H1 (cell line): ENCODE results near the gene SMARCA1. TPM values are rescaled to one million over a fixed set of nuclear protein-coding genes. Genes with fewer than 3 reads are reported as not detected.

Experiments
- CTCF ChIA-PET: fragments of 300-600 bp; sonication (Branson Sonifier 250); formaldehyde crosslinking; loops from one replicate; lab custom pipeline; 2021; ENCODE audit not compliant: partially characterized antibody; lab: Charles Lee
- POLR2A ChIA-PET: fragments of 300-600 bp; sonication (Branson Sonifier 250); formaldehyde crosslinking; loops from one replicate; lab custom pipeline; 2021; ENCODE audit warnings: inconsistent platforms; ENCODE audit not compliant: partially characterized antibody; lab: Charles Lee
- DNase-seq, 2 experiments: peaks; one replicate each; pipeline versions ENCODE4 v3.0.0 to v3.0.0-alpha.2; 2010 to 2022; ENCODE audit warnings: low spot score in 2 of 2, low read depth in 1 of 2, mixed read lengths in 1 of 2
- FAIRE-seq: peaks from 2 replicates; lab custom pipeline; 2011; peaks lifted over from hg19 to GRCh38; lab: Jason Lieb, UNC
- H2AFZ ChIP-seq: 2 replicates; pipeline ENCODE4 v1.8.1; 2012; ENCODE audit warnings: low read length, inconsistent platforms
- H2AK5ac ChIP-seq: 2 replicates; pipeline ENCODE4 v1.6.1; 2013; ENCODE audit warnings: low read depth, low read length
- H2BK120ac ChIP-seq: replicated peaks from 2 replicates; pipeline ENCODE3; 2013; ENCODE audit warnings: low read depth, low read length, inconsistent platforms
- H2BK12ac ChIP-seq: 2 replicates; pipeline ENCODE4 v1.6.1; 2013; ENCODE audit warnings: low read depth, low read length
- H2BK15ac ChIP-seq: 2 replicates; pipeline ENCODE4 v1.6.1; 2013; ENCODE audit warnings: low read length
- H2BK20ac ChIP-seq: 2 replicates; pipeline ENCODE4 v1.6.1; 2013; ENCODE audit warnings: low read length
- H2BK5ac ChIP-seq: 2 replicates; pipeline ENCODE4 v1.6.1; 2013; ENCODE audit warnings: low read depth, low read length
- H3K14ac ChIP-seq: 2 replicates; pipeline ENCODE4 v1.6.1; 2013; ENCODE audit warnings: inconsistent platforms; ENCODE audit not compliant: insufficient read length
- H3K18ac ChIP-seq: 2 replicates; pipeline ENCODE4 v1.6.1; 2013; ENCODE audit warnings: low read length; ENCODE audit errors: extremely low read depth
- H3K23ac ChIP-seq: 2 replicates; pipeline ENCODE4 v1.6.1; 2013; ENCODE audit warnings: inconsistent platforms; ENCODE audit not compliant: insufficient read length
- H3K23me2 ChIP-seq: 2 replicates; pipeline ENCODE4 v1.6.1; 2013; ENCODE audit warnings: low read depth, low read length
- H3K27ac ChIP-seq: 2 replicates; pipeline ENCODE4 v1.6.1; 2011; ENCODE audit warnings: low read depth, low read length, inconsistent platforms
- H3K27me3 ChIP-seq, 4 experiments: replicated peaks in 1 of 4; 1 replicate in 1 of 4; 2 replicates in 3 of 4; pipeline versions ENCODE4 v1.6.1 to v1.8.1; 2011 to 2013; ENCODE audit warnings: low read length in 3 of 4, mild to moderate bottlenecking in 3 of 4, inconsistent platforms in 2 of 4, mixed read lengths in 2 of 4, moderate library complexity in 1 of 4; ENCODE audit not compliant: control insufficient read depth in 3 of 4, insufficient read depth in 3 of 4; ENCODE audit errors: extremely low read depth in 1 of 4
- H3K36me3 ChIP-seq, 4 experiments: 2 replicates each; pipeline versions ENCODE4 v1.6.1 to v1.8.1; 2011 to 2013; ENCODE audit warnings: mild to moderate bottlenecking in 4 of 4, low read length in 3 of 4, moderate library complexity in 2 of 4, control low read depth in 1 of 4, inconsistent platforms in 1 of 4; ENCODE audit not compliant: insufficient read depth in 4 of 4, control insufficient read depth in 2 of 4
- H3K4ac ChIP-seq: replicated peaks from 2 replicates; pipeline ENCODE3; 2013; ENCODE audit warnings: low read length, low read depth, mixed read lengths, inconsistent platforms; ENCODE audit not compliant: insufficient read length
- H3K4me1 ChIP-seq, 4 experiments: replicated peaks in 1 of 4; 1 replicate in 1 of 4; 2 replicates in 3 of 4; pipeline versions ENCODE4 v1.6.1 to v1.8.1; 2011 to 2013; ENCODE audit warnings: low read length in 3 of 4, inconsistent platforms in 2 of 4, mixed read lengths in 1 of 4; ENCODE audit not compliant: insufficient read depth in 4 of 4, control insufficient read depth in 3 of 4
- H3K4me2 ChIP-seq, 2 experiments: 2 replicates each; pipeline versions ENCODE4 v1.6.1 to v1.8.1; 2011 to 2013; ENCODE audit warnings: low read depth in 2 of 2, low read length in 2 of 2, control low read depth in 1 of 2, inconsistent platforms in 1 of 2, mild to moderate bottlenecking in 1 of 2; ENCODE audit not compliant: insufficient read depth in 1 of 2
- H3K4me3 ChIP-seq, 4 experiments: fragments of 200-600, 300-600 bp in 1 of 4; sonication (generic), shearing (Covaris generic), sonication (Bioruptor Twin) in 1 of 4; 2 replicates each; pipeline versions ENCODE4 v1.5.1 to v1.8.1; 2011 to 2016; ENCODE audit warnings: low read length in 4 of 4, low read depth in 3 of 4, control low read depth in 2 of 4, inconsistent platforms in 2 of 4, mild to moderate bottlenecking in 2 of 4, mixed read lengths in 1 of 4, moderate library complexity in 1 of 4; ENCODE audit not compliant: insufficient read depth in 2 of 4; ENCODE audit errors: extremely low read depth in 1 of 4
- H3K56ac ChIP-seq: replicated peaks from 2 replicates; pipeline ENCODE3; 2013; ENCODE audit warnings: low read depth, mild to moderate bottlenecking, mixed read lengths, low read length, inconsistent platforms; ENCODE audit not compliant: insufficient read length
- H3K79me1 ChIP-seq: 2 replicates; pipeline ENCODE4 v1.6.1; 2013; ENCODE audit warnings: low read depth, low read length, control low read depth
- H3K79me2 ChIP-seq, 2 experiments: 2 replicates each; pipeline versions ENCODE4 v1.6.1 to v1.8.1; 2012 to 2013; ENCODE audit warnings: low read length in 2 of 2, mild to moderate bottlenecking in 2 of 2, inconsistent platforms in 1 of 2; ENCODE audit not compliant: insufficient read depth in 2 of 2, control insufficient read depth in 1 of 2
- H3K9ac ChIP-seq, 4 experiments: replicated peaks in 1 of 4; 1 replicate in 1 of 4; 2 replicates in 3 of 4; pipeline versions ENCODE4 v1.6.1 to v1.8.1; 2011 to 2013; ENCODE audit warnings: low read depth in 3 of 4, low read length in 3 of 4, control low read depth in 2 of 4, mild to moderate bottlenecking in 2 of 4, moderate library complexity in 2 of 4, inconsistent platforms in 1 of 4; ENCODE audit errors: extremely low read depth in 1 of 4
- H3K9me3 ChIP-seq, 2 experiments: 2 replicates each; pipeline versions ENCODE4 v1.6.1 to v1.8.1; 2012 to 2013; ENCODE audit warnings: mild to moderate bottlenecking in 2 of 2, moderate library complexity in 2 of 2, control low read depth in 1 of 2, inconsistent platforms in 1 of 2, low read depth in 1 of 2, low read length in 1 of 2, mixed read lengths in 1 of 2; ENCODE audit not compliant: insufficient read depth in 2 of 2
- H4K20me1 ChIP-seq, 2 experiments: replicated peaks in 1 of 2; 2 replicates each; pipeline versions ENCODE3 to v1.8.1; 2011 to 2013; ENCODE audit warnings: inconsistent platforms in 2 of 2, low read length in 2 of 2, mild to moderate bottlenecking in 1 of 2; ENCODE audit not compliant: insufficient read depth in 2 of 2, control insufficient read depth in 1 of 2
- H4K5ac ChIP-seq: 2 replicates; pipeline ENCODE4 v1.6.1; 2013; ENCODE audit warnings: low read length, low read depth, mixed read lengths, inconsistent platforms; ENCODE audit not compliant: insufficient read length
- H4K8ac ChIP-seq: 2 replicates; pipeline ENCODE4 v1.8.0; 2013; ENCODE audit warnings: mild to moderate bottlenecking, moderate library complexity, low read length, inconsistent platforms; ENCODE audit not compliant: insufficient read depth; ENCODE audit errors: extremely low read depth
- H4K91ac ChIP-seq: replicated peaks from 2 replicates; pipeline ENCODE3; 2013; ENCODE audit warnings: low read length, mixed read lengths, inconsistent platforms; ENCODE audit not compliant: insufficient read length
- EP300 ChIP-seq, 2 experiments: IDR thresholded peaks; 1 replicate in 1 of 2; 2 replicates in 1 of 2; pipeline ENCODE4 v1.6.1; 2011 to 2012; ENCODE audit warnings: low read depth in 2 of 2, low read length in 2 of 2, mild to moderate bottlenecking in 2 of 2, borderline replicate concordance in 1 of 2, inconsistent platforms in 1 of 2, moderate library complexity in 1 of 2
- FOSL1 ChIP-seq: IDR thresholded peaks from 2 replicates; pipeline ENCODE4 v1.6.1; 2011; ENCODE audit warnings: mild to moderate bottlenecking, low read depth, low read length, moderate library complexity; ENCODE audit not compliant: insufficient read depth
- HDAC2 ChIP-seq, 2 experiments: fragments of 300-600 bp in 1 of 2; sonication (generic) in 1 of 2; IDR thresholded peaks; 2 replicates each; pipeline ENCODE4 v1.6.1; 2011 to 2012; ENCODE audit warnings: low read depth in 2 of 2, low read length in 2 of 2, mild to moderate bottlenecking in 2 of 2, moderate library complexity in 2 of 2, borderline replicate concordance in 1 of 2, inconsistent platforms in 1 of 2
- KDM4A ChIP-seq: IDR thresholded peaks from one replicate; pipeline ENCODE4 v1.7.1; 2012; ENCODE audit warnings: low read depth, mild to moderate bottlenecking, moderate library complexity, low read length, inconsistent platforms; ENCODE audit not compliant: severe bottlenecking
- NRF1 ChIP-seq: IDR thresholded peaks from 2 replicates; pipeline ENCODE4 v1.6.1; 2011; ENCODE audit warnings: mild to moderate bottlenecking, low read depth, low read length, improper control_type of control experiment
- POU5F1 ChIP-seq: IDR thresholded peaks from 2 replicates; pipeline ENCODE4 v1.6.1; 2011; ENCODE audit warnings: low read depth, mild to moderate bottlenecking, low read length, moderate library complexity
- RAD21 ChIP-seq, 2 experiments: IDR thresholded peaks in 1 of 2; conservative IDR thresholded peaks in 1 of 2; 2 replicates each; pipeline ENCODE4 v1.6.1; 2011; ENCODE audit warnings: low read depth in 2 of 2, low read length in 2 of 2, improper control_type of control experiment in 1 of 2, inconsistent platforms in 1 of 2, mild to moderate bottlenecking in 1 of 2, moderate library complexity in 1 of 2
- RBBP5 ChIP-seq: IDR thresholded peaks from 2 replicates; pipeline ENCODE4 v1.7.1; 2012; ENCODE audit warnings: low read depth, mild to moderate bottlenecking, inconsistent platforms, low read length, moderate library complexity, borderline replicate concordance
- RFX5 ChIP-seq: IDR thresholded peaks from 2 replicates; pipeline ENCODE4 v1.6.1; 2011; ENCODE audit warnings: low read depth, low read length, improper control_type of control experiment, borderline replicate concordance
- SIRT6 ChIP-seq: IDR thresholded peaks from one replicate; pipeline ENCODE4 v1.7.1; 2012; ENCODE audit warnings: low read length, inconsistent platforms
- SIX5 ChIP-seq: IDR thresholded peaks from 2 replicates; pipeline ENCODE4 v1.6.1; 2011; ENCODE audit warnings: mild to moderate bottlenecking, low read depth, low read length
- SRF ChIP-seq: IDR thresholded peaks from 2 replicates; pipeline ENCODE4 v1.6.1; 2011; ENCODE audit warnings: mild to moderate bottlenecking, low read depth, low read length, moderate library complexity
- SUZ12 ChIP-seq: fragments of 200-600 bp; sonication (generic); IDR thresholded peaks from 2 replicates; pipeline ENCODE4 v1.6.1; 2012; ENCODE audit warnings: mild to moderate bottlenecking, inconsistent platforms, low read length, moderate library complexity, mixed read lengths
- WGBS, 2 experiments: shearing (Covaris generic) in 1 of 2; methylation state at CpG; one replicate each; pipeline versions ENCODE4 v1.1.6 to v1.1.7; 2013 to 2015; ENCODE audit warnings: low lambda C conversion rate in 2 of 2, mixed read lengths in 2 of 2, inconsistent platforms in 1 of 2, low coverage in 1 of 2, missing lambda C conversion rate in 1 of 2; ENCODE audit not compliant: insufficient replicate concordance in 2 of 2, insufficient coverage in 1 of 2, insufficient read length in 1 of 2; ENCODE audit errors: extremely low coverage in 1 of 2, missing lambda C conversion rate in 1 of 2; 5-methylcytosine and 5-hydroxymethylcytosine counted together
- polyA plus RNA-seq, 7 experiments: library from polyadenylated mRNA; depleted of rRNA in 3 of 7; stranded (reverse) in 5 of 7; unstranded in 2 of 7; fragments of >200 nt in 5 of 7; fragments of 200-250 nt in 2 of 7; gene quantifications; 1 replicate in 5 of 7; 2 replicates in 1 of 7; 4 replicates in 1 of 7; pipeline versions ENCODE4 v1.2.1 to v1.2.3, GENCODE V29; 2011 to 2013; ENCODE audit warnings: missing spikeins in 2 of 7, mixed read lengths in 2 of 7
- total RNA-seq: library from RNA; stranded (reverse); fragmentation: NEBNext Ultra II Directional; extraction: Animal tissue kit (Norgen Biotek cat#: 25700); gene quantifications from 2 replicates; pipeline ENCODE4 v1.2.1, GENCODE V29; 2021
- TF ChIP-seq, protein P1 (sequence below): IDR thresholded peaks from 2 replicates; pipeline ENCODE4 v1.6.1; 2012; ENCODE audit warnings: inconsistent platforms

SMARCA1 gene
- total and polyA plus RNA-seq, 2 of the 8 experiments (the other 6 are each of a cell fraction or from before 2014, with no cell fraction given), result 13.1 to 54.4 TPM

- Histone ChIP-seq H4K5ac (no peak overlapping the region), H3K9me3 (no peaks in the 10 kb centered on the region), H2BK12ac (no peak overlapping the region), H3K18ac (no peak overlapping the region), H3K79me1 (no peaks in the 10 kb centered on the region), H2BK20ac (no peak overlapping the region), H3K4me3 (no peak overlapping the region), H2BK5ac (no peak overlapping the region), H3K23me2 (no peaks in the 10 kb centered on the region), H3K4me1 (no peaks in the 10 kb centered on the region; a peak in 1 of 7 replicates), H3K4me2 (no peak overlapping the region), H2AK5ac (no peak overlapping the region), H3K36me3 (no peaks in the 10 kb centered on the region), H4K20me1 (no peaks in the 10 kb centered on the region), H3K9ac (no peak overlapping the region), H4K91ac (no peak overlapping the region), H3K23ac (no peak overlapping the region), H2AFZ (no peak overlapping the region), H2BK120ac (no peak overlapping the region), H3K4ac (no peak overlapping the region), H2BK15ac (no peak overlapping the region), H4K8ac (no peak overlapping the region), H3K27me3 (no peaks in the 10 kb centered on the region), H3K56ac (no peak overlapping the region), H3K79me2 (peaks cover 3 to 13% of the 10 kb centered on the region in 2 experiments; a peak in 3 of 4 replicates), H3K14ac (no peak overlapping the region), H3K27ac (no peak overlapping the region)
- WGBS, 2 experiments, result 90% methylated on average over 3 of the region's 3 CpGs; no CpG with 5 or more reads in 1 of the 2 experiments
- ChIA-PET CTCF (interaction anchor here (1.5 kb wide), 1 partner anchor 9 kb away, joined by 3 read pairs; no protein-coding TSS in a partner anchor), POLR2A (no interaction called here)
- DNase-seq (no peak), FAIRE-seq (no peak)
- no peak for TF ChIP-seq RFX5
- no peak for TF ChIP-seq RBBP5
- TF ChIP-seq NRF1, result no peak
- TF ChIP-seq SRF, result no peak
- no peak for TF ChIP-seq POU5F1
- no peak for TF ChIP-seq RAD21 (IDR thresholded peaks at IDR 0.05 in 1 of 2, conservative IDR thresholded peaks at IDR 0.05 in 1 of 2; ENCODE audit: low read depth in 2 of 2, low read length in 2 of 2)
- no peak for TF ChIP-seq SUZ12
- no peak for TF ChIP-seq HDAC2 (IDR thresholded peaks at IDR 0.05; ENCODE audit: borderline replicate concordance in 1 of 2, low read depth in 2 of 2, low read length in 2 of 2)
- TF ChIP-seq EP300 (IDR thresholded peaks at IDR 0.05; ENCODE audit: borderline replicate concordance in 1 of 2, low read depth in 2 of 2, low read length in 2 of 2), result no peak
- TF ChIP-seq FOSL1, result no peak
- no peak for TF ChIP-seq SIX5
- TF ChIP-seq, protein P1, sequence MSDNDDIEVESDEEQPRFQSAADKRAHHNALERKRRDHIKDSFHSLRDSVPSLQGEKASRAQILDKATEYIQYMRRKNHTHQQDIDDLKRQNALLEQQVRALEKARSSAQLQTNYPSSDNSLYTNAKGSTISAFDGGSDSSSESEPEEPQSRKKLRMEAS, result no peak
- no peak for TF ChIP-seq SIRT6
- no peak for TF ChIP-seq KDM4A
Measured at GRCh38 chrX:129525896-129526295, 2.6 kb upstream of the SMARCA1 start.
